Panc1 (cell line): Measurements from ENCODE around the gene RNF213. TPM values are rescaled to one million over a fixed set of nuclear protein-coding genes. Genes with fewer than 3 reads are reported as not detected.
A peak's percentile ranks its signal among the peaks of the same experiment; 100 is the strongest.

Experiments used
- ATAC-seq: fragments of 200-7000 bp; cut with Tn5 transposase; 2 replicates; pipeline ENCODE4 v1.9.1; 2020; ENCODE audit warnings: mild to moderate bottlenecking, moderate library complexity
- BruUV-seq: library from RNA; stranded (reverse); fragments of 400-500 nt; replicated peaks from 2 replicates; lab custom pipeline; 2021; lab: Mats Ljungman, UMichigan
- CTCF ChIA-PET: fragments of 300-600 bp; sonication (Branson Sonifier 250); formaldehyde crosslinking; loops from one replicate; lab custom pipeline; 2022; ENCODE audit warnings: antibody characterized with exemption; lab: Charles Lee
- POLR2A ChIA-PET: fragments of 300-600 bp; sonication (Branson Sonifier 250); formaldehyde crosslinking; loops from one replicate; lab custom pipeline; 2022; ENCODE audit warnings: antibody characterized with exemption; lab: Charles Lee
- DNase-seq: peaks from one replicate; pipeline ENCODE4 v3.0.0-alpha.2; 2010; ENCODE audit warnings: low read depth, low spot score
- H3K27ac ChIP-seq: 2 replicates; pipeline ENCODE4 v1.5.1; 2011; ENCODE audit warnings: mild to moderate bottlenecking, low read length, inconsistent platforms
- H3K27me3 ChIP-seq: fragments of 200-500 bp; sonication (Bioruptor generic); 2 replicates; pipeline ENCODE4 v1.6.0; 2014; ENCODE audit warnings: low read length, inconsistent platforms; ENCODE audit not compliant: control insufficient read depth, insufficient read depth
- H3K36me3 ChIP-seq: fragments of 200-500 bp; sonication (Bioruptor generic); 2 replicates; pipeline ENCODE4 v1.5.1; 2014; ENCODE audit warnings: inconsistent platforms, mild to moderate bottlenecking, low read length, moderate library complexity; ENCODE audit not compliant: control insufficient read depth, insufficient read depth
- H3K4me1 ChIP-seq: 2 replicates; pipeline ENCODE4 v1.5.1; 2011; ENCODE audit warnings: inconsistent platforms, mild to moderate bottlenecking, low read length, moderate library complexity; ENCODE audit not compliant: control insufficient read depth, insufficient read depth
- H3K4me3 ChIP-seq, 2 experiments: 2 replicates each; pipeline ENCODE4 v1.5.1; 2011 to 2012; ENCODE audit warnings: low read depth in 2 of 2, low read length in 2 of 2, mild to moderate bottlenecking in 2 of 2, inconsistent platforms in 1 of 2, moderate library complexity in 1 of 2
- H3K9me3 ChIP-seq: fragments of 200-500 bp; sonication (Bioruptor generic); 2 replicates; pipeline ENCODE4 v1.5.1; 2014; ENCODE audit warnings: low read depth, mild to moderate bottlenecking, inconsistent platforms, low read length, moderate library complexity; ENCODE audit not compliant: control insufficient read depth, insufficient read depth
- POLR2AphosphoS5 ChIP-seq: IDR thresholded peaks from 2 replicates; pipeline ENCODE4 v1.6.1; 2012; ENCODE audit warnings: mild to moderate bottlenecking, low read depth, low read length, moderate library complexity
- REST ChIP-seq, 2 experiments: IDR thresholded peaks; 2 replicates each; pipeline ENCODE4 v1.6.1; 2011 to 2012; ENCODE audit warnings: low read depth in 2 of 2, control low read depth in 1 of 2, low read length in 1 of 2, mild to moderate bottlenecking in 1 of 2, moderate library complexity in 1 of 2; ENCODE audit not compliant: insufficient read depth in 1 of 2
- SIN3A ChIP-seq: IDR thresholded peaks from 2 replicates; pipeline ENCODE4 v1.6.1; 2012; ENCODE audit warnings: low read depth, mild to moderate bottlenecking, low read length, moderate library complexity, borderline replicate concordance; ENCODE audit not compliant: insufficient read depth
- TCF7L2 ChIP-seq: IDR thresholded peaks from 2 replicates; pipeline ENCODE4 v1.6.1; 2011; ENCODE audit warnings: mild to moderate bottlenecking, low read depth, low read length, inconsistent platforms
- in situ Hi-C: cut with HindIII; loops from 2 replicates; pipeline ENCODE4 v1.10.0; 2016; ENCODE audit warnings: low sequenced_read_pairs, low pct_unique_long_range_greater_than_20kb
- intact Hi-C: fragments of 100-400 bp; cut with micrococcal nuclease; formaldehyde crosslinking; loops from one replicate; pipeline ENCODE4 v1.10.0; 2022; ENCODE audit not compliant: unreplicated experiment
- total RNA-seq: library from RNA; stranded (reverse); gene quantifications from one replicate; pipeline ENCODE4 v1.2.1, GENCODE V29; 2021; ENCODE audit not compliant: unreplicated experiment
- TF ChIP-seq, protein P1 (sequence below): fragments of 450-650 bp; IDR thresholded peaks from 2 replicates; pipeline ENCODE4 v1.5.1; 2017; ENCODE audit warnings: mild to moderate bottlenecking

Gene RNF213
- total RNA-seq, 1 experiment from 2014 or later: 230 TPM

- Histone ChIP-seq H3K4me3 (no peak overlapping the region), H3K9me3 (no peaks in the 10 kb centered on the region), H3K4me1 (no peaks in the 10 kb centered on the region), H3K36me3 (peaks cover 37% of the 10 kb centered on the region), H3K27ac (no peak overlapping the region), H3K27me3 (no peaks in the 10 kb centered on the region)
- DNase-seq (no peak), ATAC-seq (peak; percentile 29; the same call in 1 of the 2 replicates)
- intact Hi-C loops: no loop called here
- no peak for TF ChIP-seq REST (IDR thresholded peaks at IDR 0.05; ENCODE audit: insufficient read depth in 1 of 2, low read depth in 2 of 2, low read length in 1 of 2)
- no peak for TF ChIP-seq TCF7L2
- TF ChIP-seq SIN3A: no peak
- TF ChIP-seq, protein P1, sequence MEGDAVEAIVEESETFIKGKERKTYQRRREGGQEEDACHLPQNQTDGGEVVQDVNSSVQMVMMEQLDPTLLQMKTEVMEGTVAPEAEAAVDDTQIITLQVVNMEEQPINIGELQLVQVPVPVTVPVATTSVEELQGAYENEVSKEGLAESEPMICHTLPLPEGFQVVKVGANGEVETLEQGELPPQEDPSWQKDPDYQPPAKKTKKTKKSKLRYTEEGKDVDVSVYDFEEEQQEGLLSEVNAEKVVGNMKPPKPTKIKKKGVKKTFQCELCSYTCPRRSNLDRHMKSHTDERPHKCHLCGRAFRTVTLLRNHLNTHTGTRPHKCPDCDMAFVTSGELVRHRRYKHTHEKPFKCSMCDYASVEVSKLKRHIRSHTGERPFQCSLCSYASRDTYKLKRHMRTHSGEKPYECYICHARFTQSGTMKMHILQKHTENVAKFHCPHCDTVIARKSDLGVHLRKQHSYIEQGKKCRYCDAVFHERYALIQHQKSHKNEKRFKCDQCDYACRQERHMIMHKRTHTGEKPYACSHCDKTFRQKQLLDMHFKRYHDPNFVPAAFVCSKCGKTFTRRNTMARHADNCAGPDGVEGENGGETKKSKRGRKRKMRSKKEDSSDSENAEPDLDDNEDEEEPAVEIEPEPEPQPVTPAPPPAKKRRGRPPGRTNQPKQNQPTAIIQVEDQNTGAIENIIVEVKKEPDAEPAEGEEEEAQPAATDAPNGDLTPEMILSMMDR: no peak
- TF ChIP-seq POLR2AphosphoS5: no peak
- no TSS peak for BruUV-seq
- ChIA-PET CTCF (no interaction called here), POLR2A (no interaction called here)
- in situ Hi-C loops: no loop called here
Observed at GRCh38 chr17:80339118-80339517, 78.5 kb downstream of the RNF213 start.

DNA sequence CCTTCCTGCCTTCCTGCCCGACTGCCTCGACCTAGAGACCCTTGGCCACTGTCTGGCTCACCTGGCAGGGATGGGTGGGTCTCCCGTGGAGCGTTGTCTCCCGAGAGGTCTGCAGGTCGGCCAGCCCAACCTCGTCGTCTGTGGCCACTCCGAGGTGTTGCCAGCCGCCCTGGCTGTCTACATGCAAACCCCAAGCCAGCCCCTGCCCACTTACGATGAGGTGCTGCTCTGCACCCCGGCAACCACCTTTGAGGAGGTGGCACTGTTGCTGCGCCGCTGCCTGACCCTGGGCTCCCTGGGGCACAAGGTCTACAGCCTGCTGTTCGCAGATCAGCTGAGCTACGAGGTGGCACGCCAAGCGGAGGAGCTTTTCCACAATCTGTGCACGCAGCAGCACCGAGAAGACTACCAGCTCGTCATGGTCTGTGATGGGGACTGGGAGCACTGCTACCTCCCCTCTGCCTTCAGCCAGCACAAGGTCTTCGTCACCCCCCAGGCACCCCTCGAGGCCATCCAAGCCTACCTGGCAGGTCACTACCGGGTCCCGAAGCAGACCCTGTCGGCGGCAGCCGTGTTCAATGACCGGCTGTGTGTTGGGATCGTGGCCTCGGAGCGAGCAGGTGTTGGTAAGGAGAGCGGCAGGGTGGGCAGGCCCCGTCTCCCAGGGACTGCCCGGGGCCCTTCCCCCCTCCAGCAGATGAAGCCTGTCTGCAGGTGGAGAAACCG lies 79.2 kb downstream of the RNF213 start:
- Histone ChIP-seq H3K9me3 (no peaks in the 10 kb centered on the region), H3K27me3 (no peaks in the 10 kb centered on the region), H3K4me1 (no peaks in the 10 kb centered on the region), H3K27ac (no peak overlapping the region), H3K36me3 (peaks cover 45% of the 10 kb centered on the region), H3K4me3 (no peak overlapping the region)
- DNase-seq (no peak), ATAC-seq (peak; percentile 23; the same call in 1 of the 2 replicates)
- BruUV-seq: TSS peak; percentile 51
- in situ Hi-C loops (no loop called here), intact Hi-C loops (no loop called here)
- ChIA-PET POLR2A (interaction anchor here (0.5 kb wide), 1 partner anchor 306 kb away, joined by 5 read pairs; no protein-coding TSS in a partner anchor), CTCF (interaction anchor here (0.6 kb wide), 1 partner anchor 159 kb away, joined by 6 read pairs; no protein-coding TSS in a partner anchor)
- TF ChIP-seq TCF7L2 (no peak), POLR2AphosphoS5 (no peak), REST (IDR thresholded peaks at IDR 0.05; ENCODE audit: insufficient read depth in 1 of 2, low read depth in 2 of 2, low read length in 1 of 2) (no peak), SIN3A (no peak)
- TF ChIP-seq, protein P1: no peak
